Subcutaneous adipose tissue (tissue), 4 donors: ENCODE measurements around the gene WNT5A. TPM values are rescaled to one million over a fixed set of nuclear protein-coding genes. Genes with fewer than 3 reads are reported as not detected.

Experiments
- CTCF ChIP-seq: fragments of 450-650 bp; IDR thresholded peaks from one replicate; pipeline ENCODE4 v1.5.1; 2016; ENCODE audit warnings: low read depth, mild to moderate bottlenecking, control low read depth, antibody characterized with exemption, moderate library complexity
- total RNA-seq, 4 donors: library from RNA; depleted of rRNA; stranded (reverse); fragments of >200 nt; gene quantifications; one replicate each; pipeline ENCODE4 v1.1.0, GENCODE V29; 2016

WNT5A gene
- total RNA-seq, 4 donors from 2014 or later = 0.51 to 5.3 (median 1.1) TPM

GRCh38 chr3:55427739-55428138 lies 59.4 kb downstream of the WNT5A start:
- TF ChIP-seq CTCF = no peak

GRCh38 chr3:55426486-55426885 lies 60.6 kb downstream of the WNT5A start:
- no peak for TF ChIP-seq CTCF

GRCh38 chr3:55423782-55424181 lies 63.3 kb downstream of the WNT5A start:
- no peak for TF ChIP-seq CTCF

- no peak for TF ChIP-seq CTCF
Observed at GRCh38 chr3:55417211-55417610, 69.9 kb downstream of the WNT5A start.

- no peak for TF ChIP-seq CTCF
Observed at GRCh38 chr3:55416331-55416821, 70.7 kb downstream of the WNT5A start.
